Gastroesophageal sphincter (tissue), 3 donors: Measurements from ENCODE around the gene ZNF335.

Source experiments
- CTCF ChIP-seq, 4 experiments: fragments of 200-600 bp in 2 of 4; fragments of 450-650 bp in 2 of 4; sonication (generic) in 1 of 4; IDR thresholded peaks; one replicate each; pipeline ENCODE4 v1.5.1; 2017 to 2019; ENCODE audit warnings: antibody characterized with exemption in 4 of 4, mild to moderate bottlenecking in 2 of 4, moderate library complexity in 2 of 4
- POLR2A ChIP-seq, 2 donors: fragments of 450-650 bp; IDR thresholded peaks; one replicate each; pipeline ENCODE4 v1.6.1; 2017; ENCODE audit warnings: antibody characterized with exemption in 2 of 2, mild to moderate bottlenecking in 2 of 2, moderate library complexity in 1 of 2
- POLR2AphosphoS5 ChIP-seq: sonication (generic); formaldehyde crosslinking; IDR thresholded peaks from one replicate; pipeline ENCODE4 v1.6.1; 2017; ENCODE audit warnings: antibody characterized with exemption

- TF ChIP-seq CTCF (IDR thresholded peaks at IDR 0.05) = no peak
- TF ChIP-seq POLR2A (IDR thresholded peaks at IDR 0.05) = no peak
- TF ChIP-seq POLR2AphosphoS5 = no peak
Observed at GRCh38 chr20:45985573-45985972, 13.6 kb upstream of the ZNF335 start.
